GM12891 (cell line): Measurements from ENCODE around the gene CCR3.

Experiments used
- PAX5 ChIP-seq: IDR thresholded peaks from 2 replicates; pipeline ENCODE4 v1.6.1; 2011; ENCODE audit warnings: low read length, moderate library complexity, mild to moderate bottlenecking; ENCODE audit not compliant: insufficient read depth, severe bottlenecking
- POLR2A ChIP-seq: IDR thresholded peaks from 2 replicates; pipeline ENCODE4 v1.6.1; 2011; ENCODE audit warnings: low read depth, low read length, control low read depth
- POLR2AphosphoS5 ChIP-seq: IDR thresholded peaks from 2 replicates; pipeline ENCODE4 v1.6.1; 2011; ENCODE audit warnings: low read depth, low read length, control low read depth
- SPI1 ChIP-seq: IDR thresholded peaks from 2 replicates; pipeline ENCODE4 v1.6.1; 2011; ENCODE audit warnings: low read depth, low read length, control low read depth
- TAF1 ChIP-seq: IDR thresholded peaks from 2 replicates; pipeline ENCODE4 v1.6.1; 2011; ENCODE audit warnings: low read depth, low read length, control low read depth

- TF ChIP-seq TAF1 (no peak), POLR2A (no peak), POLR2AphosphoS5 (no peak), PAX5 (no peak), SPI1 (peak; percentile 96)
Observed at GRCh38 chr3:46221391-46221790, 20.9 kb upstream of the CCR3 start.
